Ovary (tissue), 9 donors: ENCODE results near the gene PRKD2. TPM values are rescaled to one million over a fixed set of nuclear protein-coding genes. Genes with fewer than 3 reads are reported as not detected.

ENCODE experiments used
- DNase-seq, 5 donors: peaks; one replicate each; pipeline ENCODE4 v3.0.0-alpha.2; 2019 to 2020
- H3K27ac ChIP-seq, 2 donors: fragments of 200-600 bp; one replicate each; pipeline versions ENCODE4 v1.5.1 to v1.8.0; 2019 to 2022
- H3K27me3 ChIP-seq: fragments of 200-600 bp; one replicate; pipeline ENCODE4 v1.8.0; 2022
- H3K36me3 ChIP-seq: fragments of 200-600 bp; sonication (generic); one replicate; pipeline ENCODE4 v1.5.1; 2019
- H3K4me1 ChIP-seq: one replicate; pipeline ENCODE4 v1.8.1; 2013; ENCODE audit warnings: mild to moderate bottlenecking, moderate library complexity; ENCODE audit not compliant: insufficient read depth
- H3K4me3 ChIP-seq: fragments of 200-600 bp; sonication (generic); one replicate; pipeline ENCODE4 v1.5.1; 2017
- H3K9me3 ChIP-seq, 2 donors: fragments of 200-600 bp in 1 of 2; sonication (generic) in 1 of 2; one replicate each; pipeline versions ENCODE4 v1.5.1 to v1.8.1; 2013 to 2019; ENCODE audit warnings: mild to moderate bottlenecking in 1 of 2, moderate library complexity in 1 of 2
- EP300 ChIP-seq: sonication (generic); formaldehyde crosslinking; IDR thresholded peaks from one replicate; pipeline ENCODE4 v1.6.1; 2017; ENCODE audit warnings: antibody characterized with exemption
- POLR2A ChIP-seq: fragments of 450-650 bp; IDR thresholded peaks from one replicate; pipeline ENCODE4 v1.6.1; 2017; ENCODE audit warnings: antibody characterized with exemption, mild to moderate bottlenecking, moderate library complexity
- WGBS, 3 donors: extraction: QIAGEN DNeasy Blood & Tissue Kit in 1 of 3; methylation state at CpG; one replicate each; pipeline versions ENCODE4 v1.1.5 to v1.1.7; 2013 to 2017; 5-methylcytosine and 5-hydroxymethylcytosine counted together
- intact Hi-C, 4 donors: fragments of 100-400 bp; cut with DNase I; formaldehyde crosslinking; loops; one replicate each; pipeline versions ENCODE4 v1.11.0 to v1.15.1; 2022 to 2023
- polyA plus RNA-seq, 2 donors: library from polyadenylated mRNA; stranded (reverse); fragments of 200-250 nt in 1 of 2; fragments of 350-450 nt in 1 of 2; fragmentation: Illumina TruSeq in 1 of 2; extraction: RNeasy Lipid Tissue Mini Kit (QIAGEN cat#74804) in 1 of 2; gene quantifications; one replicate each; pipeline ENCODE4 v1.2.3, GENCODE V29; 2013 to 2014
- total RNA-seq, 7 donors: library from RNA; depleted of rRNA in 2 of 7; stranded (reverse); fragments of >200 nt in 2 of 7; fragmentation: NEBNext Ultra II Directional in 3 of 7; extraction: Animal tissue kit (Norgen Biotek cat#: 25700) in 3 of 7; gene quantifications; one replicate each; pipeline versions ENCODE4 v1.1.0 to v1.2.4, GENCODE V29; 2016 to 2023
- TF ChIP-seq, protein P1 (sequence below), 3 donors: fragments of 450-650 bp in 2 of 3; fragments of 200-600 bp in 1 of 3; IDR thresholded peaks; one replicate each; pipeline versions ENCODE4 v1.5.1 to v1.8.0; 2016 to 2022; ENCODE audit warnings: antibody characterized with exemption in 3 of 3, mild to moderate bottlenecking in 1 of 3
- donor health status: DM: no; HTN: no; CAD: no; lungs with moderate emphysema.
- donor health status: DM: no; HTN: no; CAD: no.
- donor health status: Bipolar disorder and iron deficiency.
- donor health status: DM: yes; HTN: yes; CAD: no.
- donor health status: DM: no; HTN: no; CAD: no.
- donor health status: DM: yes; HTN: yes; CAD: no.

The PRKD2 gene
- total and polyA plus RNA-seq, 9 donors: 17.7 to 55.4 (median 40.0) TPM

DNA sequence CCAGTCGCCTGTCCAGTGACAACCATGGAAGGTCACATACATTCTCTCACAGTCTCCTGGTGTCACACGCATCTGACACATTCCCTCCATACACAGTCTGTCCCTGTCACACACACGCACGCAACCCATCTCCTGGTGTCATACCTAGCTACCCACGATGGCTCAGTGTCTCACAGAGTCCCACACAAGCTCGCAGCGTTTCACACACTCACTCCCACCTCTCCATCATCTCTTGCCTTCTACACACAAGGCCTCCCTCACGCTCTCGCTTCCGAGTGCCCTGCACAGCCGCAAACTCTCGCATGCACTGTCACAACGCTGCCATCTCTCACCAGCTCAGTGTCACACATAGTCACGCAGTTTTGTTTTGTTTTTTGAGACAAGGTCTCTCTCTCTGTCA lies 79.7 kb downstream of the PRKD2 start:
- Histone ChIP-seq H3K9me3 (no peaks in the 10 kb centered on the region), H3K4me3 (no peak overlapping the region), H3K4me1 (peaks cover 6% of the 10 kb centered on the region), H3K27ac (no peak overlapping the region), H3K27me3 (no peaks in the 10 kb centered on the region), H3K36me3 (no peaks in the 10 kb centered on the region)
- 82 to 86% (median 84%) methylated on average over 14 of the region's 14 CpGs for WGBS, 3 donors
- intact Hi-C loops: no loop called here
- DNase-seq: no peak
- TF ChIP-seq EP300 (no peak), POLR2A (no peak)
- TF ChIP-seq, protein P1, sequence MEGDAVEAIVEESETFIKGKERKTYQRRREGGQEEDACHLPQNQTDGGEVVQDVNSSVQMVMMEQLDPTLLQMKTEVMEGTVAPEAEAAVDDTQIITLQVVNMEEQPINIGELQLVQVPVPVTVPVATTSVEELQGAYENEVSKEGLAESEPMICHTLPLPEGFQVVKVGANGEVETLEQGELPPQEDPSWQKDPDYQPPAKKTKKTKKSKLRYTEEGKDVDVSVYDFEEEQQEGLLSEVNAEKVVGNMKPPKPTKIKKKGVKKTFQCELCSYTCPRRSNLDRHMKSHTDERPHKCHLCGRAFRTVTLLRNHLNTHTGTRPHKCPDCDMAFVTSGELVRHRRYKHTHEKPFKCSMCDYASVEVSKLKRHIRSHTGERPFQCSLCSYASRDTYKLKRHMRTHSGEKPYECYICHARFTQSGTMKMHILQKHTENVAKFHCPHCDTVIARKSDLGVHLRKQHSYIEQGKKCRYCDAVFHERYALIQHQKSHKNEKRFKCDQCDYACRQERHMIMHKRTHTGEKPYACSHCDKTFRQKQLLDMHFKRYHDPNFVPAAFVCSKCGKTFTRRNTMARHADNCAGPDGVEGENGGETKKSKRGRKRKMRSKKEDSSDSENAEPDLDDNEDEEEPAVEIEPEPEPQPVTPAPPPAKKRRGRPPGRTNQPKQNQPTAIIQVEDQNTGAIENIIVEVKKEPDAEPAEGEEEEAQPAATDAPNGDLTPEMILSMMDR (IDR thresholded peaks at IDR 0.05): no peak

DNA sequence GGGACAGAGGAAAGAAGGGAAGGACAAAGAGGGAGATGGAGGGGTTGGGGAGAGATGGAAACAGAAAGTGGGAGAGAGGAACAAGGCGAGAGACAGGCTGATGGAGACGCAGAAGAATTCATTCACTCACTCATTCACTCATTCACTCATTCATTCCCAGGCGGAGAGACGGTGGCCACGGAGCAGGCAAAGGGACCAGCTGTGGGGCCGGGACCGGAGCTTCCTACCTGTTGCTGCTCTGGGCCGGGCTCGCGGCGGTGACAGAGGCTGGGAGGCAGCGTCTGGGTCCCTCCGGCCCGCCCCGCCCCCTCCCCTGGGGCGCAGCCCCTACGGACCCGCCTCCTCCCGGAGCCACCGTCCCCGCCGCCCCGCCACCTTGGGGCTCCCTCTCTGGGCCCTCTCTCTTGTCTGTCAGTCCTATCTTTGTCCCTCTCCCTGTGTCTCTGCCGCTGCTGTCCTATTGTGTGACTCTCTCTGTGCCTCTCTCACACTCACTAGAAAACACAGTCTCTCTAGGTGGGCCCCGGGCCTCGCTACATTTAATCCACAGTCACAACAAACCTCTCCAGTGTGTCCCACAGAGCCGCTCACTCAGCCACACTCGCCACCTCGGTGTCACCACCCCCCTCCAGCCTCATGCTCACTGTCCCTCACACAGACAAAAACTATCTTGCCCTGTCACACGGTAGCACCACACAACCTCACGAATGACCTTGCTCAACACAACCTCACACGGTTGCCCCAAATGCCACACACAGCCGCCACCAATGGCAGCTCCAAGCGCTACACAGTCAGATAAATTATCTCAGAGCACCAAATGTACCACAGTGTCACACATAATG lies 80.8 kb downstream of the PRKD2 start, which contains the start of gene GNG8:
GNG8 (minus strand) TSS at position 283 of the 842 bp plus-strand sequence. CDS start 1,520 bp downstream, outside the sequence.
- TF ChIP-seq, protein P1 (IDR thresholded peaks at IDR 0.05): no peak
- TF ChIP-seq EP300: no peak
- TF ChIP-seq POLR2A: no peak
- Histone ChIP-seq H3K9me3 (no peaks in the 10 kb centered on the region), H3K27me3 (no peaks in the 10 kb centered on the region), H3K4me3 (no peak within 1 kb of the TSS), H3K36me3 (no peaks in the 10 kb centered on the region), H3K4me1 (peaks cover 6% of the 10 kb centered on the region), H3K27ac (no peak within 1 kb of the TSS)
- WGBS, 3 donors: 39 to 49% (median 41%) methylated on average over 26 to 34 of the region's 34 CpGs
- DNase-seq: no peak
- intact Hi-C loops: no loop called here

DNA sequence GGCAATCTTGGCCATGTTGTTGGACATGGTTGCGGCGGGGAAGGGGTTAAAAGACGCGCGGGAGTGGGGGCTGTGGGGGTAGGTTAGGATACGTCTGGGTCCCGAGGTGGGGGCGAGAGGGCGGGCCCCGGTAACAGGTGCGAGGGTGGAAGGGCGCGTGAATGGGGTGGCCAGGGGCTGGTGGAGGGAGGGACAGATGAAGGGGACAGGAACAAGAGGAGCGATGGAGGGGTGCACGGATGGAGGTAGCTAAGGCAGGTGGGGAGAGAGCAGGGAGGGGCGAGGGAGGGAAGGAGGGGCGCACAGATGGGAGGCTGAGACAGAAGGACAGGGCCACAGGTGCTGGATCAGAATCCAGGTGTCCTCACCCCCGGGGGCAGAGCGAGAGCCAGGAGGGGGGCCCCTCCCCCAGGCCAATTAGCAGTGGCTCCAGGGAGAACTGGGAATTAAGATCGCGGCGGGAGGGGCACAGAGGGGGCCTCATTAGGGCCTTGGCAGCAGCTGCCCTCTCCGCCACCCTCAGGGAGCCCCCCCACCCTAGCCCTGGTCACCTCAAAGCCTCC lies 82.2 kb downstream of the PRKD2 start:
- Histone ChIP-seq H3K27me3 (no peaks in the 10 kb centered on the region), H3K4me3 (peak overlapping the region; percentile 4), H3K4me1 (peaks cover 2% of the 10 kb centered on the region), H3K36me3 (no peaks in the 10 kb centered on the region), H3K27ac (no peak overlapping the region), H3K9me3 (no peaks in the 10 kb centered on the region)
- 5 to 8% (median 6%) methylated on average over 23 of the region's 23 CpGs for WGBS, 3 donors
- peak in 1 of 5 donors; percentile 44 for DNase-seq
- no peak for TF ChIP-seq EP300
- TF ChIP-seq POLR2A: no peak
- TF ChIP-seq, protein P1 (IDR thresholded peaks at IDR 0.05): no peak
- intact Hi-C loops: loop anchor here in 1 of 4 donors (5.0 kb wide), 1 partner anchor 33 kb away; no protein-coding TSS in a partner anchor

DNA sequence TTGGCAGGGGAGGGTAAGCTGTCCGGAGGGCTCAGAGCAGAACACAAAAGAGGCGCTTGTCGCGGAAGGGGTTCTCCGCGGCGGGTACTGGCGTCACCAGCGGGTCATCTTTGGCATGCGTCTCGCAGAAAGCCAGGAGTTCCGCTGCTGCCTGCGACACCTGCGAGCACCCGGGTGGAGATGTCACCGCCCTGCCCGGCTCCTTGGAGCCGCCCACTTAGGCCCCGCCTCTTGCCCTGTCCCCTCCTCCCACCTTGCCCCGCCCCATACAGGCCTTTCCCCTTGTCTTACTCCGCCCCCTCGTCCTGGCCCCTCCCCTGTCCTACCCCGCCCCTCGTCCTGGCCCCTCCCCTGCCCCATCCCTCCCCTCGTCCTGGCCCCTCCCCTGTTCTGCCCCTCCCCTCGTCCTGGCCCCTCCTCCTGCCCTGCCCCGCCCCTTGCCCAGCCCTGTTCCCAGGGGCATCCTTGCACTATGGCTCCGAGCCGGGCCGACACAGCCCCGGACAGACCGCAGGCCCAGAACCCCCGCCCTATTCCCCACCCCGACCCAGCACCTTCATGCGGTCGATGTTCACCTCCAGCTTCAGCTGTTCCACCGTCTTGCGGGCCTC lies 82.8 kb downstream of the PRKD2 start:
- Histone ChIP-seq H3K9me3 (no peaks in the 10 kb centered on the region), H3K36me3 (no peaks in the 10 kb centered on the region), H3K27ac (no peak overlapping the region), H3K4me1 (no peaks in the 10 kb centered on the region), H3K4me3 (peak overlapping the region; percentile 31), H3K27me3 (no peaks in the 10 kb centered on the region)
- peak; percentile 50 to 89 (median 85) for DNase-seq
- intact Hi-C loops: loop anchor here in 1 of 4 donors (5.0 kb wide), 1 partner anchor 33 kb away; no protein-coding TSS in a partner anchor
- TF ChIP-seq, protein P1 (IDR thresholded peaks at IDR 0.05): no peak
- no peak for TF ChIP-seq EP300
- TF ChIP-seq POLR2A: no peak
- 3 to 15% (median 4%) methylated on average over 35 to 38 of the region's 38 CpGs for WGBS, 3 donors
